Measurements from ENCODE around the gene MTMR1. TPM values are rescaled to one million over a fixed set of nuclear protein-coding genes. Genes with fewer than 3 reads are reported as not detected.

The MTMR1 gene
- total RNA-seq, 2 donors from 2014 or later, result 19.0 to 21.3 TPM

GRCh38 chrX:150779385-150779784 lies 86.2 kb downstream of the MTMR1 start:
- Histone ChIP-seq H3K27ac (no peak overlapping the region), H3K9ac (ENCODE audit: low read depth in 2 of 2, low read length in 2 of 2) (no peak overlapping the region), H3K4me3 (no peak overlapping the region), H3K9me3 (no peaks in the 10 kb centered on the region), H3K36me3 (no peaks in the 10 kb centered on the region), H3K27me3 (no peaks in the 10 kb centered on the region), H3K4me1 (no peaks in the 10 kb centered on the region)
- DNase-seq, result no peak
- no peak for TF ChIP-seq CTCF (IDR thresholded peaks at IDR 0.05)
- intact Hi-C loops (cut with DNase I), result no loop called here

- Histone ChIP-seq H3K9me3 (no peaks in the 10 kb centered on the region), H3K4me1 (no peaks in the 10 kb centered on the region), H3K36me3 (no peaks in the 10 kb centered on the region), H3K4me3 (no peak overlapping the region), H3K27ac (no peak overlapping the region), H3K9ac (ENCODE audit: low read depth in 2 of 2, low read length in 2 of 2) (no peak overlapping the region), H3K27me3 (no peaks in the 10 kb centered on the region)
- intact Hi-C loops (cut with DNase I), result no loop called here
- no peak for TF ChIP-seq CTCF (IDR thresholded peaks at IDR 0.05)
- DNase-seq, result no peak
These were observed 88.5 kb downstream of the MTMR1 start for GRCh38 chrX:150781677-150782076.

GRCh38 chrX:150790021-150790420 lies 96.8 kb downstream of the MTMR1 start:
- no peak for TF ChIP-seq CTCF (IDR thresholded peaks at IDR 0.05)
- Histone ChIP-seq H3K4me3 (no peak overlapping the region), H3K9me3 (no peaks in the 10 kb centered on the region), H3K27me3 (no peaks in the 10 kb centered on the region), H3K27ac (no peak overlapping the region), H3K9ac (ENCODE audit: low read depth in 2 of 2, low read length in 2 of 2) (no peak overlapping the region), H3K36me3 (no peaks in the 10 kb centered on the region), H3K4me1 (no peaks in the 10 kb centered on the region)
- no peak for DNase-seq
- intact Hi-C loops (cut with DNase I), result no loop called here

DNA sequence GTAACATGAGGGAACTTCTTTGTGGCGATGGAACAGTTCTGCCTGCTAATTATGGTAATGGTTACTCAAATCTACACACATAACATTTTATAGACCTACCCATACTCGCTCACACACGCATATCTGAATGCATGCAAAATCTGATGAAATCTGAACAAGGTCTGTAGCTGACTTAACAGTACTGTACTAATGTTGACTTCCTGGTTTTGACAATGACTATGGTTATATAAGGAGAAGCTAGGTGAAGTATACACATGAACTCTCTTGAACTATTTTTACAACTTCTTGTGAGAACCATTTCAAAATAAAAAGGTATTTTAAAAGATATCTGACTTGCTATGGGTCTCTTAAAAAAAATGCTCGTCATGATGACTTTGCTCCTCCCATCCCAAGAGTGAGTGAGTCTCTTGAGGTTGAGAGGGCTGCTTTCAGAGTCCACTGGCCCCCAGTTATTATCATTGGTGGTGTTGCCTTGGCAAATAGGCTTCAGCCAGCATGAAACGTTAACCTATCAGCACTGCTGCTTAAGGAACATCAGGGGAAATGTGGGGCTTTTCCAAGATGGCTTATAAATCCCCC lies 99.8 kb downstream of the MTMR1 start:
- Histone ChIP-seq H3K9me3 (no peaks in the 10 kb centered on the region), H3K36me3 (no peaks in the 10 kb centered on the region), H3K27me3 (no peaks in the 10 kb centered on the region), H3K4me1 (no peaks in the 10 kb centered on the region), H3K9ac (ENCODE audit: low read depth in 2 of 2, low read length in 2 of 2) (no peak overlapping the region), H3K27ac (no peak overlapping the region), H3K4me3 (no peak overlapping the region)
- DNase-seq, result no peak
- TF ChIP-seq CTCF (IDR thresholded peaks at IDR 0.05), result no peak
- intact Hi-C loops (cut with DNase I), result no loop called here

GRCh38 chrX:150805736-150806135 lies 112.5 kb downstream of the MTMR1 start:
- Histone ChIP-seq H3K4me1 (no peaks in the 10 kb centered on the region), H3K27me3 (no peaks in the 10 kb centered on the region), H3K9me3 (no peaks in the 10 kb centered on the region), H3K36me3 (no peaks in the 10 kb centered on the region), H3K27ac (no peak overlapping the region), H3K4me3 (no peak overlapping the region), H3K9ac (ENCODE audit: low read depth in 2 of 2, low read length in 2 of 2) (no peak overlapping the region)
- DNase-seq, result no peak
- TF ChIP-seq CTCF (IDR thresholded peaks at IDR 0.05), result no peak
- intact Hi-C loops (cut with DNase I), result no loop called here
